HepG2 (cell line): ENCODE data around the gene ZNF526. TPM values are rescaled to one million over a fixed set of nuclear protein-coding genes. Genes with fewer than 3 reads are reported as not detected.

ENCODE experiments used
- ATAC-seq: fragments of 200-7000 bp; cut with Tn5 transposase; 3 replicates; pipeline ENCODE4 v1.9.1; 2020; ENCODE audit warnings: mild to moderate bottlenecking, moderate library complexity
- BruUV-seq: library from RNA; stranded (reverse); fragments of 400-500 nt; replicated peaks from 2 replicates; lab custom pipeline; 2021; lab: Mats Ljungman, UMichigan
- CTCF ChIA-PET: fragments of 300-600 bp; formaldehyde crosslinking; extraction: SDS; loops from one replicate; lab custom pipeline; 2021; ENCODE audit warnings: low total read pairs, inconsistent platforms, low intra/inter-chr PET ratio; lab: Yijun Ruan, JAX
- POLR2A ChIA-PET: fragments of 350-600 bp; sonication (Branson Sonifier 250); formaldehyde crosslinking; loops from one replicate; lab custom pipeline; 2020; ENCODE audit warnings: antibody characterized with exemption, inconsistent platforms; lab: Yijun Ruan, JAX
- DNase-seq: peaks from one replicate; pipeline ENCODE4 v3.0.0-alpha.2; 2015; ENCODE audit warnings: low spot score
- FAIRE-seq: peaks from 3 replicates; lab custom pipeline; 2011; peaks lifted over from hg19 to GRCh38; lab: Jason Lieb, UNC
- H2AFZ ChIP-seq: one replicate; pipeline ENCODE4 v1.6.1; 2011; ENCODE audit warnings: low read length, inconsistent platforms
- H3K27ac ChIP-seq: fragments of 300-600 bp; 3 replicates; pipeline ENCODE4 v1.8.0; 2011; ENCODE audit warnings: mixed run types, mild to moderate bottlenecking, mixed read lengths, low read length, inconsistent platforms; ENCODE audit not compliant: insufficient read depth; ENCODE audit errors: extremely low read length
- H3K27me3 ChIP-seq, 2 experiments: fragments of 200-600 bp in 1 of 2; 2 replicates in 1 of 2; 3 replicates in 1 of 2; pipeline versions ENCODE4 v1.6.0 to v1.8.0; 2011; ENCODE audit warnings: low read length in 2 of 2, mild to moderate bottlenecking in 2 of 2, moderate library complexity in 2 of 2, inconsistent platforms in 1 of 2; ENCODE audit not compliant: insufficient read depth in 2 of 2, control insufficient read depth in 1 of 2
- H3K36me3 ChIP-seq, 2 experiments: fragments of 200-600 bp in 1 of 2; replicated peaks in 1 of 2; 2 replicates in 1 of 2; 3 replicates in 1 of 2; pipeline versions ENCODE4 v1.5.1 to v1.8.0; 2011; ENCODE audit warnings: low read length in 2 of 2, inconsistent platforms in 1 of 2; ENCODE audit not compliant: insufficient read depth in 2 of 2, control insufficient read depth in 1 of 2
- H3K4me1 ChIP-seq: 2 replicates; pipeline ENCODE4 v1.5.1; 2012; ENCODE audit warnings: low read length, inconsistent platforms; ENCODE audit not compliant: insufficient read depth
- H3K4me2 ChIP-seq: 2 replicates; pipeline ENCODE4 v1.6.0; 2011; ENCODE audit warnings: low read depth, low read length, inconsistent platforms
- H3K4me3 ChIP-seq, 3 experiments: fragments of 200-600 bp in 1 of 3; sonication (generic), shearing (Covaris generic) in 1 of 3; replicated peaks in 1 of 3; 2 replicates each; pipeline ENCODE4 v1.5.1; 2011 to 2016; ENCODE audit warnings: low read length in 3 of 3, inconsistent platforms in 2 of 3, low read depth in 2 of 3, mild to moderate bottlenecking in 2 of 3, control low read depth in 1 of 3, mixed read lengths in 1 of 3; ENCODE audit not compliant: insufficient read depth in 1 of 3
- H3K79me2 ChIP-seq: one replicate; pipeline ENCODE4 v1.6.1; 2011; ENCODE audit warnings: low read length, inconsistent platforms; ENCODE audit not compliant: insufficient read depth
- H3K9ac ChIP-seq: 2 replicates; pipeline ENCODE4 v1.6.0; 2011; ENCODE audit warnings: mild to moderate bottlenecking, low read depth, low read length, inconsistent platforms; ENCODE audit not compliant: insufficient read depth
- H3K9me3 ChIP-seq: 2 replicates; pipeline ENCODE4 v1.5.1; 2012; ENCODE audit warnings: mild to moderate bottlenecking, low read length
- H4K20me1 ChIP-seq: 2 replicates; pipeline ENCODE4 v1.6.0; 2011; ENCODE audit warnings: inconsistent platforms, mild to moderate bottlenecking, low read length, moderate library complexity; ENCODE audit not compliant: insufficient read depth
- MED13 ChIP-seq: sonication (generic); formaldehyde crosslinking; IDR thresholded peaks from 2 replicates; pipeline ENCODE4 v1.5.0; 2020; ENCODE audit warnings: missing genetic modification reagents
- MTF1 ChIP-seq: sonication (generic); formaldehyde crosslinking; IDR thresholded peaks from 2 replicates; pipeline ENCODE4 v1.5.0; 2020; ENCODE audit warnings: missing genetic modification reagents
- RARA ChIP-seq: IDR thresholded peaks from 2 replicates; pipeline ENCODE4 v1.6.1; 2016; ENCODE audit warnings: missing genetic modification reagents, missing compliant biosample characterization
- RBFOX2 ChIP-seq: fragments of 200-400 bp; formaldehyde crosslinking; IDR thresholded peaks from 2 replicates; pipeline ENCODE4 v1.6.1; 2017; ENCODE audit warnings: low read depth, mild to moderate bottlenecking, low read length
- SUZ12 ChIP-seq: fragments of 150-350 bp; IDR thresholded peaks from 2 replicates; pipeline ENCODE4 v1.6.1; 2014; ENCODE audit warnings: low read depth, low read length
- ZC3H13 ChIP-seq: sonication (generic); formaldehyde crosslinking; IDR thresholded peaks from 2 replicates; pipeline ENCODE4 v1.8.1; 2023; ENCODE audit warnings: mild to moderate bottlenecking, missing genetic modification reagents, moderate library complexity
- ZFY ChIP-seq: sonication (generic); formaldehyde crosslinking; IDR thresholded peaks from 2 replicates; pipeline ENCODE4 v1.4.0; 2020; ENCODE audit warnings: missing genetic modification reagents
- ZNF235 ChIP-seq: sonication (generic); formaldehyde crosslinking; IDR thresholded peaks from 2 replicates; pipeline ENCODE4 v1.8.1; 2023; ENCODE audit warnings: mild to moderate bottlenecking, missing genetic modification reagents, borderline replicate concordance
- ZNF343 ChIP-seq: sonication (generic); formaldehyde crosslinking; IDR thresholded peaks from 2 replicates; pipeline ENCODE4 v1.4.0; 2020; ENCODE audit warnings: mild to moderate bottlenecking, missing genetic modification reagents
- ZNF496 ChIP-seq: sonication (generic); formaldehyde crosslinking; IDR thresholded peaks from 2 replicates; pipeline ENCODE4 v1.8.1; 2023; ENCODE audit warnings: mild to moderate bottlenecking, moderate library complexity, missing genetic modification reagents; ENCODE audit not compliant: insufficient replicate concordance
- WGBS: methylation state at CpG from one replicate; pipeline ENCODE4 v1.1.6; 2017; ENCODE audit warnings: low lambda C conversion rate; 5-methylcytosine and 5-hydroxymethylcytosine counted together
- in situ Hi-C: cut with HindIII; loops from 2 replicates; pipeline ENCODE4 v1.10.0; 2017; ENCODE audit warnings: low pct_unique_long_range_greater_than_20kb; ENCODE audit not compliant: extremely low pct_ligation_motif_present
- intact Hi-C: fragments of 100-400 bp; cut with micrococcal nuclease; formaldehyde crosslinking; loops from one replicate; pipeline ENCODE4 v1.10.0; 2022; ENCODE audit not compliant: unreplicated experiment
- polyA plus RNA-seq, 8 experiments: library from polyadenylated mRNA; depleted of rRNA in 3 of 8; stranded (reverse) in 7 of 8; unstranded in 1 of 8; fragments of >200 nt; fragmentation: Illumina TruSeq in 4 of 8; extraction: Trizol in 4 of 8; gene quantifications; 2 replicates each; pipeline versions ENCODE4 v1.2.1 to v1.2.3, GENCODE V29; 2011 to 2016; ENCODE audit warnings: low read depth in 4 of 8, missing spikeins in 1 of 8, mixed read lengths in 1 of 8; ENCODE audit not compliant: insufficient read depth in 1 of 8
- total RNA-seq, 5 experiments: library from RNA; depleted of rRNA; stranded (reverse); fragments of >200 nt; fragmentation: Illumina TruSeq; extraction: Trizol; gene quantifications; 2 replicates each; pipeline ENCODE4 v1.2.3, GENCODE V29; 2016; ENCODE audit warnings: low read depth in 1 of 5

ZNF526 gene
- total and polyA plus RNA-seq, 2 of the 13 experiments (the other 11 are each of a cell fraction or from before 2014, with no cell fraction given), result 3.3 to 8.4 TPM

GRCh38 chr19:42274065-42274682 is 54.1 kb downstream of the ZNF526 start:
- DNase-seq (no peak), ATAC-seq (no peak), FAIRE-seq (no peak)
- no peak overlapping the region for H3K9ac ChIP-seq
- TF ChIP-seq ZNF343 (CRISPR knock-in tag) (no peak), ZC3H13 (CRISPR knock-in tag) (peak; percentile 69; the same call in 1 of the 2 replicates), RBFOX2 (0 out of 2 replicates have a peak, but pooled peaks have one; percentile 39)
- H3K79me2 ChIP-seq, result peaks cover 19% of the 10 kb centered on the region
- ChIA-PET CTCF (no interaction called here), POLR2A (interaction anchor here (1.6 kb wide), 1 partner anchor 28 kb away, joined by 4 read pairs; no protein-coding TSS in a partner anchor)
- H3K27me3 ChIP-seq, result no peaks in the 10 kb centered on the region; a peak in 1 of 5 replicates
- H3K9me3 ChIP-seq, result no peaks in the 10 kb centered on the region
- H3K36me3 ChIP-seq, result peaks cover 5 to 21% of the 10 kb centered on the region in 2 experiments; a peak in 4 of 5 replicates
- in situ Hi-C loops, result no loop called here
- intact Hi-C loops, result no loop called here
- no peak overlapping the region for H3K27ac ChIP-seq
- H3K4me1 ChIP-seq, result peaks cover 41% of the 10 kb centered on the region
- no peak overlapping the region for H3K4me2 ChIP-seq
- no peak overlapping the region for H2AFZ ChIP-seq
- no peaks in the 10 kb centered on the region for H4K20me1 ChIP-seq
- 97% methylated on average over 16 of the region's 22 CpGs for WGBS
- no TSS peak for BruUV-seq
- H3K4me3 ChIP-seq, result no peak overlapping the region

- no peak for DNase-seq
- no peak for TF ChIP-seq ZNF496
- no peak for TF ChIP-seq MED13
- TF ChIP-seq SUZ12, result no peak
- no peak for TF ChIP-seq ZFY (CRISPR knock-in tag)
- TF ChIP-seq MTF1 (CRISPR knock-in tag), result no peak
- no peak for TF ChIP-seq RARA (CRISPR knock-in tag)
- TF ChIP-seq ZNF235 (CRISPR knock-in tag), result no peak
- Histone ChIP-seq H3K4me2 (no peak overlapping the region), H3K27ac (no peak overlapping the region), H3K9ac (no peak overlapping the region), H2AFZ (no peak overlapping the region), H3K27me3 (no peaks in the 10 kb centered on the region), H3K4me3 (no peak overlapping the region; a peak in 1 of 6 replicates), H3K36me3 (peaks cover 5 to 21% of the 10 kb centered on the region in 2 experiments; a peak in 4 of 5 replicates), H3K9me3 (no peaks in the 10 kb centered on the region), H3K4me1 (peaks cover 43% of the 10 kb centered on the region), H3K79me2 (peaks cover 11% of the 10 kb centered on the region), H4K20me1 (no peaks in the 10 kb centered on the region)
- CTCF ChIA-PET, result no interaction called here
- no peak for FAIRE-seq
- ATAC-seq, result no peak
- no TSS peak for BruUV-seq
- in situ Hi-C loops (no loop called here), intact Hi-C loops (no loop called here)
- 96% methylated on average over 7 of the region's 7 CpGs for WGBS
- POLR2A ChIA-PET, result interaction anchor here (1.6 kb wide), 1 partner anchor 29 kb away, joined by 4 read pairs; no protein-coding TSS in a partner anchor
Measured at GRCh38 chr19:42275103-42275502, 55.0 kb downstream of the ZNF526 start.
